Muscle layer of duodenum (tissue), 2 donors: ENCODE data around the gene SNORC.

Experiments
- H3K27ac ChIP-seq: one replicate; pipeline ENCODE4 v1.7.0; 2013; ENCODE audit warnings: mild to moderate bottlenecking, low read length
- H3K27me3 ChIP-seq: one replicate; pipeline ENCODE4 v1.7.0; 2013; ENCODE audit warnings: low read depth, mild to moderate bottlenecking, control low read depth, low read length
- H3K36me3 ChIP-seq, 2 donors: one replicate each; pipeline ENCODE4 v1.7.0; 2013; ENCODE audit warnings: low read length in 2 of 2, control low read depth in 1 of 2, mild to moderate bottlenecking in 1 of 2; ENCODE audit not compliant: insufficient read depth in 2 of 2, control insufficient read depth in 1 of 2
- H3K4me1 ChIP-seq, 2 donors: one replicate each; pipeline ENCODE4 v1.7.0; 2013; ENCODE audit warnings: low read length in 2 of 2, mild to moderate bottlenecking in 2 of 2, control low read depth in 1 of 2, moderate library complexity in 1 of 2; ENCODE audit not compliant: insufficient read depth in 2 of 2, control insufficient read depth in 1 of 2
- H3K4me3 ChIP-seq, 2 donors: one replicate each; pipeline ENCODE4 v1.7.0; 2013; ENCODE audit warnings: low read length in 2 of 2, low read depth in 1 of 2, mild to moderate bottlenecking in 1 of 2
- H3K9me3 ChIP-seq, 2 donors: one replicate each; pipeline ENCODE4 v1.7.0; 2013; ENCODE audit warnings: low read length in 2 of 2, control low read depth in 1 of 2, mild to moderate bottlenecking in 1 of 2; ENCODE audit not compliant: control insufficient read depth in 1 of 2
- donor health status: healthy.

The SNORC gene

DNA sequence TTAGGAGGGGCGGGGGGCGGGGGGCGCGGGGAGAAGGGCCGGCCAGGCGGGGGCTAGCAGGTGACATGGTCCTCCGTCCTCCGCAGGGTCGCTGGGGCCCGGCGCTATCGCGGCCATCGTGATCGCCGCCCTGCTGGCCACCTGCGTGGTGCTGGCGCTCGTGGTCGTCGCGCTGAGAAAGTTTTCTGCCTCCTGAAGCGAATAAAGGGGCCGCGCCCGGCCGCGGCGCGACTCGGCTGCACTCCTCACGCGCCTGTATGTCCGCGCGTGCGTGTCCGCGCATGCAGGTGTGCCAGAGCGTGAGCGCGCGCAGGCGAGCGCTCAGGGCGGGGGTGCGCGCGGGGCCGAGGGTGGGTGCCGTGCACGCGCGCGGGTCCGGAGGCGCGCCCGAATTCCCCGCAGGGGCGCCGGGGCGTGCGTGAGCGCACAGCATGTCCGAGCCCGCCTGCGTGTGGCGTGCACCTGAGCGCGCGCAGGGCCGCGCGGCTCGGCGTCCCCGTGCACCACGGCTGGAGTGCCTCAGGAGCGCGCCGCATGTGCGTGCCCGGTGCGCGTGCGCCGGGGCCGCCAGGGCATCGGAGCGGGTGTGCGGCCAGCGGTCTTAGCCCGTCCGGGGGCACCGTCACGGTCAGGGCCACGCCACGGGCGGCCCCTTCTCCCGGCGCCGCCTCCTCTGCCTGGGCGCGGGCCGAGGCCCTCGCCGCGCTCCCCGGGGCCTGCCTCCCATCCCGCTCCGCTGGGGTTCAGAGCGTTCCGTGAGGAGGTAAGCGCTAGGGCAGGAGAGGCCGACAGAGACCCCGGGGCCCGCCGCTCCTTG, 6.3 kb downstream of the SNORC start:
- peak overlapping the region in 1 of 2 donors; percentile 62 for H3K4me3 ChIP-seq
- peaks cover 7 to 13% of the 10 kb centered on the region in 2 donors for H3K4me1 ChIP-seq
- peaks cover 5% of the 10 kb centered on the region for H3K27me3 ChIP-seq
- H3K27ac ChIP-seq: no peak overlapping the region
- no peaks in the 10 kb centered on the region for H3K36me3 ChIP-seq
- no peaks in the 10 kb centered on the region for H3K9me3 ChIP-seq

GRCh38 chr2:232876978-232877441, 6.9 kb downstream of the SNORC start:
- Histone ChIP-seq H3K9me3 (no peaks in the 10 kb centered on the region), H3K27ac (no peak overlapping the region), H3K4me3 (peak overlapping the region in 1 of 2 donors; percentile 62), H3K36me3 (no peaks in the 10 kb centered on the region), H3K4me1 (peaks cover 7 to 13% of the 10 kb centered on the region in 2 donors), H3K27me3 (peaks cover 5% of the 10 kb centered on the region)

GRCh38 chr2:232877940-232878511, 8.0 kb downstream of the SNORC start:
- Histone ChIP-seq H3K27ac (no peak overlapping the region), H3K4me3 (no peak overlapping the region), H3K27me3 (peaks cover 5% of the 10 kb centered on the region), H3K9me3 (no peaks in the 10 kb centered on the region), H3K36me3 (no peaks in the 10 kb centered on the region), H3K4me1 (peaks cover 7 to 13% of the 10 kb centered on the region in 2 donors)

GRCh38 chr2:232878855-232879617, 9.0 kb downstream of the SNORC start:
- no peaks in the 10 kb centered on the region for H3K36me3 ChIP-seq
- no peak overlapping the region for H3K27ac ChIP-seq
- H3K9me3 ChIP-seq: no peaks in the 10 kb centered on the region
- H3K4me3 ChIP-seq: no peak overlapping the region
- H3K4me1 ChIP-seq: peaks cover 2 to 13% of the 10 kb centered on the region in 2 donors
- peaks cover 5% of the 10 kb centered on the region for H3K27me3 ChIP-seq

- Histone ChIP-seq H3K4me3 (no peak overlapping the region), H3K4me1 (peaks cover 0 to 13% of the 10 kb centered on the region in 2 donors), H3K9me3 (no peaks in the 10 kb centered on the region), H3K27me3 (peaks cover 5% of the 10 kb centered on the region), H3K27ac (no peak overlapping the region), H3K36me3 (no peaks in the 10 kb centered on the region)
Observed at GRCh38 chr2:232879618-232880494, 9.8 kb downstream of the SNORC start.

GRCh38 chr2:232880764-232881351, 10.8 kb downstream of the SNORC start:
- Histone ChIP-seq H3K9me3 (no peaks in the 10 kb centered on the region), H3K27ac (no peak overlapping the region), H3K4me1 (peaks cover 0 to 9% of the 10 kb centered on the region in 2 donors), H3K36me3 (no peaks in the 10 kb centered on the region), H3K4me3 (no peak overlapping the region), H3K27me3 (no peaks in the 10 kb centered on the region)

DNA sequence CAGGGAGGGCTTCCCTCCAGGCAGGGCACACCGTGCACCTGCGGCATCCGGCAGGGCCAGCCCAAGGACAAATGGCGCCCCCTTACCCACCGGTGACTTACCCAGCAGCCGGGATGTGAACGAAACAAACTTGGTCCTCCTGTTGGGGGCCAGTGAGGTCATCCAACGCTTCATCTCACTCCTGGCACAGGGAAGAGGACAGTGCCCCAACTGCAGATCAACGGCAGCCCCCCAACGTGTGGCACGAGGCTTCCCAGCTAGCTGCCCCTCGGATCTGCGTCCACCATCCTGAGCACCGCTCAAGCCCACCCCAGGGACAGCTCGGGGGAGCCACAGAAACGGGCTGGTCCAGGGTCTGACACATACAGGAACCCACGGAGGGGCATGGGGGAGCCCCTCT, 12.0 kb downstream of the SNORC start:
- no peaks in the 10 kb centered on the region for H3K9me3 ChIP-seq
- H3K27ac ChIP-seq: no peak overlapping the region
- peaks cover 0 to under 1% of the 10 kb centered on the region in 2 donors for H3K4me1 ChIP-seq
- no peaks in the 10 kb centered on the region for H3K27me3 ChIP-seq
- no peaks in the 10 kb centered on the region for H3K36me3 ChIP-seq
- H3K4me3 ChIP-seq: no peak overlapping the region

GRCh38 chr2:232882505-232883115, 12.5 kb downstream of the SNORC start:
- H3K4me1 ChIP-seq: no peaks in the 10 kb centered on the region
- H3K27me3 ChIP-seq: no peaks in the 10 kb centered on the region
- H3K27ac ChIP-seq: no peak overlapping the region
- no peaks in the 10 kb centered on the region for H3K9me3 ChIP-seq
- H3K4me3 ChIP-seq: no peak overlapping the region
- no peaks in the 10 kb centered on the region for H3K36me3 ChIP-seq

- Histone ChIP-seq H3K27ac (no peak overlapping the region), H3K36me3 (no peaks in the 10 kb centered on the region), H3K4me3 (no peak overlapping the region), H3K27me3 (no peaks in the 10 kb centered on the region), H3K4me1 (no peaks in the 10 kb centered on the region), H3K9me3 (no peaks in the 10 kb centered on the region)
Observed at GRCh38 chr2:232883116-232883721, 13.2 kb downstream of the SNORC start.

- Histone ChIP-seq H3K9me3 (no peaks in the 10 kb centered on the region), H3K27ac (no peak overlapping the region), H3K4me3 (no peak overlapping the region), H3K27me3 (no peaks in the 10 kb centered on the region), H3K4me1 (no peaks in the 10 kb centered on the region), H3K36me3 (no peaks in the 10 kb centered on the region)
Observed at GRCh38 chr2:232884001-232884421, 13.9 kb downstream of the SNORC start.
